Measurements from ENCODE around the gene ARAP3. TPM values are rescaled to one million over a fixed set of nuclear protein-coding genes. Genes with fewer than 3 reads are reported as not detected.

ARAP3 gene
- total and polyA plus RNA-seq, 2 experiments from 2014 or later = 18.4 to 33.2 TPM

DNA sequence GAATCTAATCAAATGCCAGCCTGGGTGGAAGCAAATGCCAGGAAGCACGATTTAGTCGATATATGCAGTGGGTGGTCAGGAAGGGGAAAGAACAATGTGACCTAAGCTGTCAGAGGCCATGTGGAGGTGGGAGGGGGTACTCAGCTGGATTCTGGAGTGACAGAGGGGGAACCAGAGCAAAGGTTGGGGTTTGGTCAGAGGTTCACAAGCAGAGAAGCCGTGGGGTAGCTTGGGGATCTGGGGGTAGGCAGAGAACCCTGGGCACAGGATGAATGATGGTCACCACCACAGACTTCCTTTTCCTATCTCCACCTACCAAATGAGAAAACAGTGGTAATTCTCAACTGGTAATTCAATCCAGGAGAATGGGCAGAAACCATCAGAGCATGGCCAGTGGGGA lies 24.1 kb upstream of the ARAP3 start:
- peaks cover 42% of the 10 kb centered on the region for H3K27me3 ChIP-seq (ENCODE audit: insufficient read depth)
- H3F3A ChIP-seq (replicated peaks; ENCODE audit: low read depth) = peaks cover 2% of the 10 kb centered on the region; the same call in 1 of the 2 replicates
- TF ChIP-seq, protein P1, sequence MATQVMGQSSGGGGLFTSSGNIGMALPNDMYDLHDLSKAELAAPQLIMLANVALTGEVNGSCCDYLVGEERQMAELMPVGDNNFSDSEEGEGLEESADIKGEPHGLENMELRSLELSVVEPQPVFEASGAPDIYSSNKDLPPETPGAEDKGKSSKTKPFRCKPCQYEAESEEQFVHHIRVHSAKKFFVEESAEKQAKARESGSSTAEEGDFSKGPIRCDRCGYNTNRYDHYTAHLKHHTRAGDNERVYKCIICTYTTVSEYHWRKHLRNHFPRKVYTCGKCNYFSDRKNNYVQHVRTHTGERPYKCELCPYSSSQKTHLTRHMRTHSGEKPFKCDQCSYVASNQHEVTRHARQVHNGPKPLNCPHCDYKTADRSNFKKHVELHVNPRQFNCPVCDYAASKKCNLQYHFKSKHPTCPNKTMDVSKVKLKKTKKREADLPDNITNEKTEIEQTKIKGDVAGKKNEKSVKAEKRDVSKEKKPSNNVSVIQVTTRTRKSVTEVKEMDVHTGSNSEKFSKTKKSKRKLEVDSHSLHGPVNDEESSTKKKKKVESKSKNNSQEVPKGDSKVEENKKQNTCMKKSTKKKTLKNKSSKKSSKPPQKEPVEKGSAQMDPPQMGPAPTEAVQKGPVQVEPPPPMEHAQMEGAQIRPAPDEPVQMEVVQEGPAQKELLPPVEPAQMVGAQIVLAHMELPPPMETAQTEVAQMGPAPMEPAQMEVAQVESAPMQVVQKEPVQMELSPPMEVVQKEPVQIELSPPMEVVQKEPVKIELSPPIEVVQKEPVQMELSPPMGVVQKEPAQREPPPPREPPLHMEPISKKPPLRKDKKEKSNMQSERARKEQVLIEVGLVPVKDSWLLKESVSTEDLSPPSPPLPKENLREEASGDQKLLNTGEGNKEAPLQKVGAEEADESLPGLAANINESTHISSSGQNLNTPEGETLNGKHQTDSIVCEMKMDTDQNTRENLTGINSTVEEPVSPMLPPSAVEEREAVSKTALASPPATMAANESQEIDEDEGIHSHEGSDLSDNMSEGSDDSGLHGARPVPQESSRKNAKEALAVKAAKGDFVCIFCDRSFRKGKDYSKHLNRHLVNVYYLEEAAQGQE (IDR thresholded peaks at IDR 0.05; ENCODE audit: unreplicated experiment) = no peak
- TF ChIP-seq CREB1 (CRISPR knock-in tag; IDR thresholded peaks at IDR 0.05; ENCODE audit: low read depth) = no peak
- TF ChIP-seq POLR2AphosphoS5 (IDR thresholded peaks at IDR 0.05; ENCODE audit: low read depth) = no peak
- no peak for TF ChIP-seq EZH2phosphoT487 (IDR thresholded peaks at IDR 0.05; ENCODE audit: unreplicated experiment)
- no peak for TF ChIP-seq NANOG (IDR thresholded peaks at IDR 0.05; ENCODE audit: borderline replicate concordance)
- no peak for TF ChIP-seq ZNF114 (CRISPR knock-in tag; IDR thresholded peaks at IDR 0.05)
- TF ChIP-seq STAT1 (IDR thresholded peaks at IDR 0.05; ENCODE audit: unreplicated experiment) = no peak
- TF ChIP-seq, protein P2, sequence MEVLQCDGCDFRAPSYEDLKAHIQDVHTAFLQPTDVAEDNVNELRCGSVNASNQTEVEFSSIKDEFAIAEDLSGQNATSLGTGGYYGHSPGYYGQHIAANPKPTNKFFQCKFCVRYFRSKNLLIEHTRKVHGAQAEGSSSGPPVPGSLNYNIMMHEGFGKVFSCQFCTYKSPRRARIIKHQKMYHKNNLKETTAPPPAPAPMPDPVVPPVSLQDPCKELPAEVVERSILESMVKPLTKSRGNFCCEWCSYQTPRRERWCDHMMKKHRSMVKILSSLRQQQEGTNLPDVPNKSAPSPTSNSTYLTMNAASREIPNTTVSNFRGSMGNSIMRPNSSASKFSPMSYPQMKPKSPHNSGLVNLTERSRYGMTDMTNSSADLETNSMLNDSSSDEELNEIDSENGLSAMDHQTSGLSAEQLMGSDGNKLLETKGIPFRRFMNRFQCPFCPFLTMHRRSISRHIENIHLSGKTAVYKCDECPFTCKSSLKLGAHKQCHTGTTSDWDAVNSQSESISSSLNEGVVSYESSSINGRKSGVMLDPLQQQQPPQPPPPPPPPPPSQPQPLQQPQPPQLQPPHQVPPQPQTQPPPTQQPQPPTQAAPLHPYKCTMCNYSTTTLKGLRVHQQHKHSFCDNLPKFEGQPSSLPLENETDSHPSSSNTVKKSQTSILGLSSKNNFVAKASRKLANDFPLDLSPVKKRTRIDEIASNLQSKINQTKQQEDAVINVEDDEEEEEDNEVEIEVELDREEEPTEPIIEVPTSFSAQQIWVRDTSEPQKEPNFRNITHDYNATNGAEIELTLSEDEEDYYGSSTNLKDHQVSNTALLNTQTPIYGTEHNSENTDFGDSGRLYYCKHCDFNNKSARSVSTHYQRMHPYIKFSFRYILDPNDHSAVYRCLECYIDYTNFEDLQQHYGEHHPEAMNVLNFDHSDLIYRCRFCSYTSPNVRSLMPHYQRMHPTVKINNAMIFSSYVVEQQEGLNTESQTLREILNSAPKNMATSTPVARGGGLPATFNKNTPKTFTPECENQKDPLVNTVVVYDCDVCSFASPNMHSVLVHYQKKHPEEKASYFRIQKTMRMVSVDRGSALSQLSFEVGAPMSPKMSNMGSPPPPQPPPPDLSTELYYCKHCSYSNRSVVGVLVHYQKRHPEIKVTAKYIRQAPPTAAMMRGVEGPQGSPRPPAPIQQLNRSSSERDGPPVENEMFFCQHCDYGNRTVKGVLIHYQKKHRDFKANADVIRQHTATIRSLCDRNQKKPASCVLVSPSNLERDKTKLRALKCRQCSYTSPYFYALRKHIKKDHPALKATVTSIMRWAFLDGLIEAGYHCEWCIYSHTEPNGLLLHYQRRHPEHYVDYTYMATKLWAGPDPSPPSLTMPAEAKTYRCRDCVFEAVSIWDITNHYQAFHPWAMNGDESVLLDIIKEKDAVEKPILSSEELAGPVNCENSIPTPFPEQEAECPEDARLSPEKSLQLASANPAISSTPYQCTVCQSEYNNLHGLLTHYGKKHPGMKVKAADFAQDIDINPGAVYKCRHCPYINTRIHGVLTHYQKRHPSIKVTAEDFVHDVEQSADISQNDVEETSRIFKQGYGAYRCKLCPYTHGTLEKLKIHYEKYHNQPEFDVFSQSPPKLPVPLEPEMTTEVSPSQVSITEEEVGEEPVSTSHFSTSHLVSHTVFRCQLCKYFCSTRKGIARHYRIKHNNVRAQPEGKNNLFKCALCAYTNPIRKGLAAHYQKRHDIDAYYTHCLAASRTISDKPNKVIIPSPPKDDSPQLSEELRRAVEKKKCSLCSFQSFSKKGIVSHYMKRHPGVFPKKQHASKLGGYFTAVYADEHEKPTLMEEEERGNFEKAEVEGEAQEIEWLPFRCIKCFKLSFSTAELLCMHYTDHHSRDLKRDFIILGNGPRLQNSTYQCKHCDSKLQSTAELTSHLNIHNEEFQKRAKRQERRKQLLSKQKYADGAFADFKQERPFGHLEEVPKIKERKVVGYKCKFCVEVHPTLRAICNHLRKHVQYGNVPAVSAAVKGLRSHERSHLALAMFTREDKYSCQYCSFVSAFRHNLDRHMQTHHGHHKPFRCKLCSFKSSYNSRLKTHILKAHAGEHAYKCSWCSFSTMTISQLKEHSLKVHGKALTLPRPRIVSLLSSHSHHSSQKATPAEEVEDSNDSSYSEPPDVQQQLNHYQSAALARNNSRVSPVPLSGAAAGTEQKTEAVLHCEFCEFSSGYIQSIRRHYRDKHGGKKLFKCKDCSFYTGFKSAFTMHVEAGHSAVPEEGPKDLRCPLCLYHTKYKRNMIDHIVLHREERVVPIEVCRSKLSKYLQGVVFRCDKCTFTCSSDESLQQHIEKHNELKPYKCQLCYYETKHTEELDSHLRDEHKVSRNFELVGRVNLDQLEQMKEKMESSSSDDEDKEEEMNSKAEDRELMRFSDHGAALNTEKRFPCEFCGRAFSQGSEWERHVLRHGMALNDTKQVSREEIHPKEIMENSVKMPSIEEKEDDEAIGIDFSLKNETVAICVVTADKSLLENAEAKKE (CRISPR knock-in tag; IDR thresholded peaks at IDR 0.05) = no peak
- DNase-seq (ENCODE audit: low spot score) (no peak), ATAC-seq (no peak)
- H4K20me1 ChIP-seq (replicated peaks; ENCODE audit: insufficient read depth) = no peaks in the 10 kb centered on the region
- peaks cover 9% of the 10 kb centered on the region for H3K4me1 ChIP-seq (ENCODE audit: insufficient read depth)
- Mint-ChIP-seq H3K4me3 (no peak overlapping the region), H3K4me1 (peaks cover 19% of the 10 kb centered on the region), H3K9me3 (no peaks in the 10 kb centered on the region), H3K27ac (no peak overlapping the region), H3K27me3 (ENCODE audit: insufficient read depth, low read depth, poor library complexity) (peaks cover 11% of the 10 kb centered on the region), H3K36me3 (ENCODE audit: low read depth) (no peaks in the 10 kb centered on the region)
- H3K4me3 ChIP-seq = no peak overlapping the region
- H3K27ac ChIP-seq (ENCODE audit: low read depth) = no peak overlapping the region
- no peak overlapping the region for H3K4me2 ChIP-seq
- no peaks in the 10 kb centered on the region for H3K79me2 ChIP-seq (replicated peaks; ENCODE audit: insufficient read depth)
- H3K36me3 ChIP-seq (ENCODE audit: insufficient read depth) = no peaks in the 10 kb centered on the region; the same call in 1 of the 2 replicates
- H2AFZ ChIP-seq = no peak overlapping the region
- H3K9me2 ChIP-seq (ENCODE audit: insufficient read depth) = no peaks in the 10 kb centered on the region
